GM19035 (cell line): ENCODE measurements around the gene PERCC1.

Experiments
- ATAC-seq: cut with Tn5 transposase; IDR thresholded peaks from one replicate; pipeline ENCODE4 v1.9.1; 2021; ENCODE audit not compliant: unreplicated experiment

Gene PERCC1

DNA sequence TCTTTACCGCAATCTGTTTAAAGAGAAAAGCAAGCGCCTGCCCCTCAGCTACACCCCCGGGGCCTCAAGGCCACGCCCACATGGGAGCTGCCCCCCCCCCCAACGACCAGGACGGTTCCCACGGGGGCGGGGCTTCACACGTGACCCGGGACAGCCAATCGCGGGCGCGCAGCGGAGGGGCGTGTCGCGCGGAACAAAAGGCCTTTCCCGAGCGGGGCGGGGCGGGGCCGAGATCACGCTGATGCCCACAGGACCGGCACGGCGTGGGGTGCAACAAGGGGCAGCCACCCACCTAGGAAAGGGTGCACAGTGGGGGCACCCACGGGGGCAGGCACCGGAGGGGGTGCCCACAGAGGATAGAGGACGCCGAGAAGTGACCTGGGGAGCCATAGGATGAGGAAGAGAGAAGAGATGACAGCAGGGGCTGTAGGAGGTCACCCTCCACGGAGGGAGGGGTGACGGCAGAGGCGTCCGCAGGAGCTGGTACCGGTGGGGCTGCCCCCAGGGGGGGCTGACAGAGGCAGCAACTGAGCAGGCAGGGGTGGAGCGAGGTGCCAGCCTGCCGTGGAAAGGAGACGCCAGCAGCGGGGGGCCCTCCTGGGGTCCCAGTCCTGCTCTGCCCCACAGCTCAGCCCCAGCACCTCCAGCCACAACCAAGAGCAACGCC, 22.6 kb upstream of the PERCC1 start:
- peak; percentile 86 for ATAC-seq

GRCh38 chr16:1412847-1413246, 18.0 kb upstream of the PERCC1 start:
- no peak for ATAC-seq

DNA sequence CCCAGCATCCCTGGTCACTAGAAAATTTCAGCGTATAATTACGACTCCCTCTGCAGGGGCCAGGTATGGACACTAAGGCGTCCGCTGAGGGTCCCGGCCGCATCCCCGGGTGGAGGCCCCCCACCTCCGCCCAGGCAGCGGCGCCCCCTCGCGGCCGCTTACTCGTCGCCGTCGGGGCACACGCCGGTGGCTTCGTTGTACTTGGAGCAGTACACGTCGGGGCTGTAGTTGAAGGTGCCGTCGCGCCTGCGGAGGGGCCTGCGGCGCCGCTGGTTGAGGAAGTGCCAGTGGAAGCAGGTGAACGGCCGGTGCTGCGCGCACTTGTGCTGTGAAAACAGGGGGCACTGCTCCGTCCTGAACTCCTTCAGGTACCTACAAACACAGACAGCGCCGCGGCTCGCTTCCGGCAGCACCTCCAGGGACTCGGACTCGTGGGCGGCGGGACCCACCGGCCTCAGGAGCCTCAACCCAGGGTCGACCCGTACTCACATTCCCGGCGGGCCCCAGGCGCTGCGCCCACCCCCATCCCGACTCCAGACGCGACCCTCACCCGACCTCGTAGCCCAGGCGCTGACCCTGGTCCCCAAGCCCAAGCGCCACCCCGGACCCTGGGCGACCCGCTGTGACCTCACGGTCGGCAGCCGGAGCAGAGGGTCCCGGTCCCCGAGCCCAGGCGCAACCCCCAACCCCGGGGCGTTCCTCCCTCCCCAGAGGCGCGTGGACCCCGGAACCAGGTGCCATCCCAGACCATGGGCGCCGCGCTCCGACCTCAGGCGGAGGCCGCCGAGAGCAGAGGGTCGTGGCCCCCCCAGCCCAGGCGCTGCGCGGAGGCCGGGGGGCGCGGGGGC, 17.0 kb upstream of the PERCC1 start:
- peak; percentile 42 for ATAC-seq

- peak; percentile 61 for ATAC-seq
Measured at GRCh38 chr16:1414532-1415260, 16.2 kb upstream of the PERCC1 start, which contains the start of gene UNKL. Gene UNKL, minus strand, starts transcription at chr16:1414704. Its CDS starts 13 bp downstream, at chr16:1414691.

- no peak for ATAC-seq
Measured at GRCh38 chr16:1416521-1416941, 14.3 kb upstream of the PERCC1 start.

DNA sequence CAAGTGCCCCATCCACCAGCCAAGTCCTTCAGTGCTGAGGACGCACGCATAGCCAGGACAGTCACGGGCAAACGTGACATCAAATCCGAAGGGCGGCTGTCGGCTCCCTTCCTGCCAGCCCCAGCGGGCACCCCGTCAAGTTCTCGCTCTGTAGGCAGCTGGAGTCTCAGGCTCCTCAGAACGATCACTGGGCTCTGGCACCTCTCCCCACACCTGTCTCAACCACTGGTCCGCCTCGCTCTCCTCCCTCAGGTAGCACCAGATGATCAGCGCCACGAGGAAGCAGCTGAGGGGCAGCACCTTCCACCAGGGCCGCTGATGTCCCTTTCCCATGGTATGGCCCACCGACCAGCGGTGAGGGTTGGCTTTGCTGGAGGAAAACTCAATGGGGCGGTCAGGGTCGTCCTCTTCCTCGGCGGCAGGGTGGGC, 10.8 kb upstream of the PERCC1 start:
- peak; percentile 10 for ATAC-seq

- no peak for ATAC-seq
Measured at GRCh38 chr16:1422076-1422475, 8.8 kb upstream of the PERCC1 start.

DNA sequence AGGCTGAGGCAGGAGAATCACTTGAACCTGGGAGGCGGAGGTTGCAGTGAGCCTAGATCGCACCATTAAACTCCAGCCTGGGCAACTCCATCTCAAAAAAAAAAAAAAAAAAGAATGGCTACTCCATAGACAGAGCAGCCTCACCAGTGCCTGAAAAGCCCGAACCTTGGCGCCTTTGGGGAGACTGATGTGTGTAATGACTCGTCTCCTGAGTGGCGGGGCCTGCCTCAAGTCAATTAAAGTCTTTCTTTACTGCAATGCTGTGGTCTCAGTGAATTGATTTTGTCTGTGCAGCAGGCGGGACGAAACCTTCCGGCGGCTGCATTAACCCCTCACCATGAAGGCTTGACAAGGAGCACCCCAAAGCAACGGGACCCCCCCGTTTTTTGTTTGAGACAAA, 6.8 kb upstream of the PERCC1 start:
- ATAC-seq: no peak

DNA sequence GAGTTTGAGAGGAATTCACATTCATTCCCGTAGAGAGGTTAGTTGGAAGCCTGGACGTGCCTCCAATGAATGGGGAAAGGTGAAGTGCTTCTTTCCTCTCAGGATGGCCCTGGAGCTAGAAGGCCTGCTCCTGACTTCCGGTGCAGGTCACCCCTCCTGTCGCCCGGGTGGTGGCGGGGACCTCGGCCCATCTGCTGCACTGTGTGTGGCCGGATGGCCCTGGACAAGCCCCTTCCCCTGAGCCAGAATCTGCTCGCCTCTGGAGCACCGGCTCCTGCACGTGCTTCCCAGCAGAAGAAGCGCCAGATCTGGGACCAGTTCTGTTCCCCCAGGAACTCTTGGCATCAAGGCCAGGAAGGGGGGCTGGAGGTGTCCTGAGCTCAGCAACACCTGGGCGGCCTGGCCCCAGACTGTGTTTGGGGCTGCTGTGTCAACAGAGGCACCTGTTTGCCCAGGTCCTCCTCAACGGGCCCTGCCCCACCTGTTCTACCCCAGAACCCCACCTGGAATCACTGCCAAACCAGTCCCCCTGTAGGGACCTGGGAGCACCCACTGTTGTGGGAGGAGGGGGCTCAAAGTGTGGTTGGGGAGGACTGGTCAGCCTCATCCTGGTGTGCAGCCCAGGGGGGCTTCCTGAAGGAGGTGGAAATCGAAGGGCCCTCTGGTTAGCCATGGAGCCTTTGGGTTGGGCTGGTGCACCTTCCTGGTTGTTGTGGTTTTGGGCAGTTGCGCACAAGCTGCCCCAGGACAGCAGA, 5.1 kb upstream of the PERCC1 start:
- no peak for ATAC-seq

- ATAC-seq: no peak
Measured at GRCh38 chr16:1426734-1427471, 4.0 kb upstream of the PERCC1 start.

GRCh38 chr16:1427473-1428461, 3.1 kb upstream of the PERCC1 start:
- ATAC-seq: no peak

GRCh38 chr16:1428511-1428910, 2.4 kb upstream of the PERCC1 start:
- no peak for ATAC-seq

DNA sequence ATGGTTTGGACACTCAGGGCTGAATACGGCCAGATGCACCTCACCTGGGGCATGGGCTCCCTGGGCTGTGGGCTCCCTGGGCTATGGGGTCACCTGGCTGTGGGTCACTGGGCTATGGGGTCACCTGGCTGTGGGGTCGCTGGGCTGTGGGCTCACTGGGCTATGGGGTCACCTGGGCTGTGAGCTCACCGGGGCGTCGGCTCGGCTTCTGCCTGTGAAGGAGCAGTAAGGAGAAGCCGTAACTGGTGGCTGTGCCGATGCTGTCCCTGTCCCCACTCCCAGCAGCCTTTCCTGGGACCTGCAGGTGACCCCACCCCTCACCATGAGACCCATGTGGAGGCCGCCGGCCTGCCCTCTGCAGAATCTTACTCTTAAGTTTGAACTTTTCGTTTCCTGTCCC, 1.9 kb upstream of the PERCC1 start:
- no peak for ATAC-seq

GRCh38 chr16:1429631-1430030, 1.2 kb upstream of the PERCC1 start:
- ATAC-seq: no peak

- no peak for ATAC-seq
Measured at GRCh38 chr16:1430214-1430758, 592 bp upstream of the PERCC1 start.

GRCh38 chr16:1431497-1432270, 806 bp downstream of the PERCC1 start:
- no peak for ATAC-seq

GRCh38 chr16:1432388-1433262, 1.7 kb downstream of the PERCC1 start:
- no peak for ATAC-seq
